NCI-H226 (cell line): ENCODE data around the gene HID1.

ENCODE experiments used
- DNase-seq: peaks from one replicate; pipeline ENCODE4 v3.0.0-alpha.2; 2015

The HID1 gene

GRCh38 chr17:74946641-74947040 is 25.9 kb downstream of the HID1 start:
- no peak for DNase-seq

DNA sequence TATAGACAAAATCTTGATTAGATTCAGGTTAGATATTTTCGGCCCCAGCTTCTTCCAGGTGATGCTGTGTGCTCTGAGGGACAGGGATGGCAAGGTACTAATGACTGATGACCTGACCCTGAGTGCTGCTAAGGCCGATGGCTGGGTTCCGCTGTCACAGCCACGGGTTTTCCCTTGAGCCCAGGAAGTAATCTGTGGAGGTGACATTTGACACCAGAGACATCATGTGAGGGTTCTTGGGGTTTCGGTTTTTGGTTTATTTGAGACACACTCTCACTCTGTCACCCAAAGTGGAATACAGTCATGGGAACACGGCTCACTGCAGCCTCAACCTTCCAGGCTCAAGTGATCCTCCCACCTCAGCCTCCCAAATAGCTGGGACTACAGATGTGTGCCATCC is 27.0 kb downstream of the HID1 start:
- no peak for DNase-seq

DNA sequence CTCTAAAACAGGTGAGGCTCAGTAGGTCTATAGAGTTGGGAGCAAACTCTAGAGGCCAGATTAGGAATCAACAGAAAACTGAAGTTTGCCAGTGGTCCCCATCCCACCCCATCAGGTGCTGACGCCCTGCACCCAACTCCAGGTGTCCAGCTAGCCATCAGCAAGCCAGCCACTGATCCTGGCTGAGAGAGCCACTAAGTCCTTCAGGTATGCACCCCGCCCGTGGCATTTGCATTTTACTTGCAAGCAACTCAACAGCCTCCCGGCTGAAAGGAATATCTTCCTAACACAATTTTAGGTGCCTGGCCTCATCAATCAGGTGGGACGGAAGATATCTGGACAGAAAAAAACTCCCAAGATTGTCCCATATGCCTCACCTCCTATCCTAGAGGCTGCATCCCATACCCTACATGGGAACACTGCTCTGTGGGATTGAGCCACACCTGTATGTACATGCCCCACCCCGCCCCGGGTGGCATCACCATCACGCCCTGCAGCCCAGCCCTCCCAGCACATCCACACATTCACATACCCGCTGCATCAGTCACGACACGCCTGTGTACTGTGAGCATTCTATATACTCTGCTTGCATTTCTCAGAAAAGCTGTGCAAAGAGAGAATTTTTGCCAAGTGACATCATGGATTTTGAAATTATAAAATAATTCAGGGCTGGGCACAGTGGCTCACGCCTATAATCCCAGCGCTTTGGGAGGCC is 28.6 kb downstream of the HID1 start:
- peak; percentile 21 for DNase-seq

DNA sequence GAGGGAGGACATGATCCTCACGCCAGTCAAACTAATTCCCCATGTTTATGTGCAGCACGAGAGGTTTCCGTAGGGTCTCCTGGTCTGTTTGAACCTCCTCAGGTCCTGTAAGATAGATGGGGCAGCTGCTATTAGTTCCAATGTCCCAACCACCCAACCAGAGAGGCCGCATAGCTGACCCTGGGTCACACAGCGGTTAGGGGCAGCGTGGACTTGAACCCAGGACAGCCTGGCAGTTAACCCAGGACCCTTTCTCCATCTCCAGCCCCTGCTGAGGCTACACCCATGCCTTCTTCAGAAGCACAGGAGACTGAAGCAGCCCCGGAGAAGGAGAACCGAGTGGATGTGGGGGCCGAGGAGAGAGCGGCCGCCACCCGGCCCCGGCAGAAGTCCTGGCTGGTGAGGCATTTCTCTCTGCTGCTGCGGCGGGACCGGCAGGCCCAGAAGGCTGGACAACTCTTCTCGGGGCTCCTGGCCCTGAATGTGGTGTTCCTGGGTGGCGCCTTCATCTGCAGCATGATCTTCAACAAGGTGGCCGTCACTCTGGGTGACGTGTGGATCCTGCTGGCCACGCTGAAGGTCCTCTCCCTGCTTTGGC is 31.3 kb downstream of the HID1 start:
- no peak for DNase-seq

DNA sequence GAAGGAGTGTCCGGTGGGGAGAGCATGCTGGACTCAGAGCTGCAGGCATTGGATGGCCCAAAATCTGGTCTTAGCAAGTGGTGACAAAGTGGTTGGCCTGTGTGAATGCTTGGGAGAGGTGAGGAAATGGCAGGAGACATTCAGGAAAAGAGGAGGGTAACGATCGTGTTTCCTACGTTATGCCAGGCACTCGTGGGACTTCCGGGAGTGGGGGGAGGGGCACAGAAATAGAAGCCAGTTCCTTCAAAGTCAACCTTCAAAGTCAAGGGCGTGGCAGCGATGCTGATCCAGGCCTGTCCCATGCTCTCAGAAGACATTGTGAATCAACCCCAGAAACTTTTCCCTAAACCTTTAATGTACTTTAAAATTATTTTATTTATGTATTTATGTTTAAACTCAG is 33.0 kb downstream of the HID1 start:
- DNase-seq = no peak

DNA sequence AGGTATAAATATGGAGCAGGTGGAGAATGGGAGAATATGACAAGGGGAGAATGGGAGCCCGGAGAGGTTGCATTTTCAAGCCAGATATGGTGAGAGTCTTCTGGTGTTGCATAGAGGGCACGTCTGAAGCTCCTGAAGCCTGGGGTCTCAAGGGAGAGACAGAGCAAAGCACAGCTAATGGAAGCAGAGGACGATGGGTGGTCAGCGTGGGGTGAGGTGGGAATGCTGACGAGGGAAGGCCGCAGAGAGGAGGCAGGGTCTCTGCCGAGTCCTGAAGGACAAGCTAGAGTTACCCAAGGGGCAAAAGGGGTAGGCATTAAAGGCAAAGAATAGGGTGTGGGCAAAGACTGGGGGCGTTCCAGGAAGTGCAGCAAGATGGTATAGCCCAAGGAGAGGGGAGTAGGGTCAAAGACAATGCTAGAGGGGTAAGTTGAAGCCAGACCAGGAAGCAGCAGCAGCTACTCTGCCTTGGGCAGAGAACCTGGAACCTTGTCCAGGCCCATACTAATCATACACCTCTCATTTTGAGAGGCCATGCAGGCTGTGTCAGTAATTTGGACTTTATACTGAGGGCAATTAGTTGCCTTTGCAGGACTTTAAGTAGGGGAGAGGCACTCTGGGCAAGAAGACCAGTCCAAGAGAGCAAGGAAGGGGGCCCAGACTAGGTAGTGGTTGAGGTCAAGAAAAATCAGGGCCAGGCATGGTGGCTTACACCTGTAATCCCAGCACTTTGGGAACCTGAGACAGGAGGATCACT is 34.2 kb downstream of the HID1 start:
- no peak for DNase-seq

DNA sequence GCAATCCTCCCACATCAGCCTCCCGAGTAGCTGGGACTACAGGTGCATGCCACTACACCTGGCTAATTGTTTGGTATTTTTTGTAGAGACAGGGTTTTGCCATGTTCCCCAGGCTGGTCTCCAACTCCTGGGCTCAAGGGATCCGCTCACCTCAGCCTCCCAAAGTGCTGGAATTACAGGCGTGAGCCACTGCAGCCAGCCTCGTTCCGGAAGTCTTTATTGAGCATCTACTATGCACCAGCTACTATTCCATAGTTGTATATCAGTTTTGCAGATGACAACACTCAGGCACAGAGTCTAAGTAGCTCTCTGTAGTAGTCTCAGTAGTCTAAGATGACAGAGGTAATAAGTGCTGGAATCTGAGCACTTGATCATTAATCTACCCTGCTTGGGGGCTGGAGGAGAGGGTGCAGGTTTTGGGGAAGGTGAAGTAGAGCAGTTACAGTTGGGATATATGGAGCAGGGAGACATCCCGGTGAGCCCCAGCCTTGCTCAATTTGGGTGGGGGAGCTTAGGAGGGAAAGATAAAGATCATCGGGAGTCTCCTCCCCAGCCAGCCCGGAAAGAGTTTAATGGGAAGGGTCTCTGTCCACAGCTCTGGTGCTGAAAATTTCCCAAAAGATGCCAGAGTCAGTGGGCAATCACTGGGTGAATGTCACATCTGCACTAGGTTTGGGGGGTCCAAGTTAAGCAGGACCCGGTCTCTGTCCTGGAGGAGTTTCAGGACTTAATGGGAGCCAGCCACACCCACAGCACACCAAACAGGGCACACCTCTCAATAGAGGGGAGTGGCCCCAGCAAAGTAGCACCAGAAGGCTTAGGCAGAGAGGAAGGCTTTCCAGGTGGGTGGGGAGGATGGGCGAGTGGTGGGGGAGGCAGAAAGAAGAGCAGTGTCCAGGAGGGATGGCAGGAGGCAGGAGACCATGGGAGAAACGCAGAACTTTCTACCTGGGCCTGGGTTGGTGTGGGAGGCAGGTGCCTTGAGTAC is 35.2 kb downstream of the HID1 start:
- DNase-seq = no peak

GRCh38 chr17:74936470-74936799 is 36.1 kb downstream of the HID1 start:
- no peak for DNase-seq

- no peak for DNase-seq
Observed at GRCh38 chr17:74935585-74936469, 36.7 kb downstream of the HID1 start, which contains the start of gene OTOP3. OTOP3 (plus strand) TSS chr17:74935898; CDS start chr17:74935922, 24 bp downstream.

- DNase-seq = no peak
Observed at GRCh38 chr17:74935048-74935447, 37.5 kb downstream of the HID1 start.

DNA sequence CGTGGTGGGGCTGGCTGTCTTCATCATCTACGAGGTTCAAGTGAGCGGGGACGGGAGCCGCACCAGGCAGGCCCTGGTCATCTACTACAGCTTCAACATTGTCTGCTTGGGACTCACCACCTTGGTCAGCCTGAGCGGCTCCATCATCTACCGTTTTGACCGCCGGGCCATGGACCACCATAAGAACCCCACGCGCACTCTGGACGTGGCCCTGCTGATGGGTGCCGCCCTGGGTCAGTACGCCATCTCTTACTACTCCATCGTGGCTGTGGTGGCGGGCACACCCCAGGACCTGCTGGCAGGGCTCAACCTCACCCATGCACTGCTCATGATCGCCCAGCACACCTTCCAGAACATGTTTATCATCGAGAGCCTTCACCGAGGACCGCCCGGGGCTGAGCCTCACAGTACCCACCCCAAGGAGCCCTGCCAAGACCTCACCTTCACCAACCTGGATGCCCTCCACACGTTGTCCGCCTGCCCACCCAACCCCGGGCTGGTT is 42.0 kb downstream of the HID1 start:
- DNase-seq = no peak

GRCh38 chr17:74928786-74929185 is 43.8 kb downstream of the HID1 start:
- no peak for DNase-seq

- DNase-seq = no peak
Observed at GRCh38 chr17:74925242-74925641, 47.3 kb downstream of the HID1 start.

- DNase-seq = no peak
Observed at GRCh38 chr17:74924250-74924948, 48.2 kb downstream of the HID1 start, which contains the start of gene OTOP2. OTOP2 (plus strand) TSS chr17:74924273; CDS start chr17:74924633, 360 bp downstream.

GRCh38 chr17:74923538-74924249 is 48.9 kb downstream of the HID1 start:
- DNase-seq = peak; percentile 33

- DNase-seq = no peak
Observed at GRCh38 chr17:74922694-74923537, 49.6 kb downstream of the HID1 start, which contains the start of gene USH1G. USH1G (minus strand) TSS chr17:74923255; CDS start chr17:74923073, 182 bp downstream.

DNA sequence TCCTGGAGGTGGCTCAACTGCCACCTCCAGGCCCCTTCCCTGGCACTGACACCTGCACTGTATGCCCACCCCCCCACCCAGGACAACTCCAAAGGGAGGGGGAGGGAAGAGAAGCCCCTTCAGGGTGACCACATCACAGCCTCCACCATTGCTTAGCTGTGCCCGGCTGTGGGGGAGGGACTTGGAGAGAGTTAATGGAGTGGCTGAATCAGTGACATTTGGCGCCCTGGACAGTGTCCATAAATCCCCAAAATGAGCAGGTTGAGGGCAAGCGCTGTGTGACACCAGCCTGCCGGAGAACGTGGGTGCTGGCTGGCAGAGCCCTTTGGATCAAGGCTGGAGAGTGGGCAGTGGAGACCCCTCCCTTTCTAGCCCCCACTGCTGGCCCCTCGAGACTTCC is 50.4 kb downstream of the HID1 start:
- no peak for DNase-seq

DNA sequence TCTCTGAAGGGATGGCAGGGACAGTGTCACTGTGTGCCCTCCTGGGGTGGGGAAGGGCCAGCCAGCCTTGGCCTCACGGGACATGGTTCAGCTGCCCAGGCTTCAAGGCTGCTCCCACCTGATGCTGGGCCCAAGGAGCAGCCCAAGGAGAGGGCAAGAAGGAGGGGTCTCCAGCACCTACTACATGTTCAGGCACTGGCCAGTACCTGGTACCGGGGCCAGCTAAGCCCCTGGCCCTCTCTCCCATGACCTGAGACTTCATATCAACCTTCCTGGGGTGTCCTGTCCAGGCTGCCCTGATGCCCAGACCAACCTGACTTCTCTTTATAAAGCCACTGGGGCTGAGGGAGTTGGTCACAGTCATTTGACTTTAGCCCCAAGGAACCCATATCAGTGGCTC is 50.8 kb downstream of the HID1 start:
- no peak for DNase-seq
